ENCODE results near the gene MED26. TPM values are rescaled to one million over a fixed set of nuclear protein-coding genes. Genes with fewer than 3 reads are reported as not detected.
"Not testable (repeated sequence)": the region's sequence is repeated elsewhere in the genome, so short reads cannot be mapped to it uniquely, and the experiment has no call there.

Gene MED26
- total and polyA plus RNA-seq, 4 donors = 7.0 to 18.2 (median 8.2) TPM

- Histone ChIP-seq H3K9me3 (ENCODE audit: control insufficient read depth in 4 of 4, insufficient read depth in 3 of 4, low read length in 3 of 4) (no peaks in the 10 kb centered on the region), H3K4me1 (ENCODE audit: control insufficient read depth in 5 of 5, insufficient read depth in 5 of 5, low read length in 5 of 5) (no peaks in the 10 kb centered on the region), H3K9ac (ENCODE audit: insufficient read depth in 1 of 2, low read length in 2 of 2) (no peak overlapping the region), H3K27me3 (ENCODE audit: control insufficient read depth in 3 of 3, insufficient read depth in 3 of 3, low read length in 2 of 3) (no peaks in the 10 kb centered on the region), H3K36me3 (ENCODE audit: control insufficient read depth in 4 of 4, insufficient read depth in 4 of 4, low read length in 4 of 4) (peaks cover 17 to 36% (median 28%) of the 10 kb centered on the region in 4 donors), H3K4me3 (no peak overlapping the region), H3K27ac (ENCODE audit: low read depth in 1 of 2, low read length in 1 of 2) (no peak overlapping the region)
- no peak for TF ChIP-seq CTCF (IDR thresholded peaks at IDR 0.05; ENCODE audit: control extremely low read depth, extremely low read depth)
- WGBS, 2 donors = 95 to 96% methylated on average over 6 of the region's 6 CpGs
- DNase-seq = no peak
- ATAC-seq (ENCODE audit: insufficient read depth, low FRiP score) = no peak
Observed at GRCh38 chr19:16562608-16563025, 65.4 kb downstream of the MED26 start.

- peaks cover 7 to 38% (median 20%) of the 10 kb centered on the region in 4 donors for H3K36me3 ChIP-seq (ENCODE audit: control insufficient read depth in 4 of 4, insufficient read depth in 4 of 4, low read length in 4 of 4)
- no peak for TF ChIP-seq CTCF (IDR thresholded peaks at IDR 0.05; ENCODE audit: control extremely low read depth, extremely low read depth)
- no peak for ATAC-seq (ENCODE audit: insufficient read depth, low FRiP score)
Observed at GRCh38 chr19:16561382-16561781, 66.6 kb downstream of the MED26 start.

GRCh38 chr19:16559780-16560276 is 68.2 kb downstream of the MED26 start:
- no peaks in the 10 kb centered on the region for H3K9me3 ChIP-seq (ENCODE audit: control insufficient read depth in 4 of 4, insufficient read depth in 3 of 4, low read length in 3 of 4)
- no peak overlapping the region for H3K9ac ChIP-seq (ENCODE audit: insufficient read depth in 1 of 2, low read length in 2 of 2)
- TF ChIP-seq CTCF (IDR thresholded peaks at IDR 0.05; ENCODE audit: control extremely low read depth, extremely low read depth) = no peak
- no peak overlapping the region for H3K27ac ChIP-seq (ENCODE audit: low read depth in 1 of 2, low read length in 1 of 2)
- no peak for ATAC-seq (ENCODE audit: insufficient read depth, low FRiP score)
- 90 to 94% methylated on average over 10 of the region's 10 CpGs for WGBS, 2 donors
- no peak for DNase-seq
- no peaks in the 10 kb centered on the region for H3K4me1 ChIP-seq (ENCODE audit: control insufficient read depth in 5 of 5, insufficient read depth in 5 of 5, low read length in 5 of 5)
- peaks cover 9 to 41% (median 19%) of the 10 kb centered on the region in 4 donors for H3K36me3 ChIP-seq (ENCODE audit: control insufficient read depth in 4 of 4, insufficient read depth in 4 of 4, low read length in 4 of 4)
- H3K4me3 ChIP-seq = no peak overlapping the region
- no peaks in the 10 kb centered on the region for H3K27me3 ChIP-seq (ENCODE audit: control insufficient read depth in 3 of 3, insufficient read depth in 3 of 3, low read length in 2 of 3)

More at GRCh38 chr19:16561382-16561781, 66.6 kb downstream of the MED26 start:
- Histone ChIP-seq H3K4me3 (no peak overlapping the region), H3K27ac (ENCODE audit: low read depth in 1 of 2, low read length in 1 of 2) (no peak overlapping the region), H3K9ac (ENCODE audit: insufficient read depth in 1 of 2, low read length in 2 of 2) (no peak overlapping the region), H3K4me1 (ENCODE audit: control insufficient read depth in 5 of 5, insufficient read depth in 5 of 5, low read length in 5 of 5) (no peaks in the 10 kb centered on the region), H3K27me3 (ENCODE audit: control insufficient read depth in 3 of 3, insufficient read depth in 3 of 3, low read length in 2 of 3) (no peaks in the 10 kb centered on the region), H3K9me3 (ENCODE audit: control insufficient read depth in 4 of 4, insufficient read depth in 3 of 4, low read length in 3 of 4) (no peaks in the 10 kb centered on the region)
- 89 to 91% methylated on average over 8 of the region's 8 CpGs for WGBS, 2 donors
- DNase-seq = no peak

- DNase-seq (no peak), ATAC-seq (ENCODE audit: insufficient read depth, low FRiP score) (no peak)
- Histone ChIP-seq H3K4me1 (ENCODE audit: control insufficient read depth in 5 of 5, insufficient read depth in 5 of 5, low read length in 5 of 5) (no peaks in the 10 kb centered on the region), H3K27me3 (ENCODE audit: control insufficient read depth in 3 of 3, insufficient read depth in 3 of 3, low read length in 2 of 3) (no peaks in the 10 kb centered on the region), H3K4me3 (no peak overlapping the region), H3K9me3 (ENCODE audit: control insufficient read depth in 4 of 4, insufficient read depth in 3 of 4, low read length in 3 of 4) (no peaks in the 10 kb centered on the region), H3K9ac (ENCODE audit: insufficient read depth in 1 of 2, low read length in 2 of 2) (no peak overlapping the region), H3K27ac (ENCODE audit: low read depth in 1 of 2, low read length in 1 of 2) (no peak overlapping the region), H3K36me3 (ENCODE audit: control insufficient read depth in 4 of 4, insufficient read depth in 4 of 4, low read length in 4 of 4) (peaks cover 11 to 36% (median 17%) of the 10 kb centered on the region in 4 donors)
- WGBS, 2 donors = 47 to 73% methylated on average over 8 of the region's 8 CpGs
- no peak for TF ChIP-seq CTCF (IDR thresholded peaks at IDR 0.05; ENCODE audit: control extremely low read depth, extremely low read depth)
Observed at GRCh38 chr19:16554776-16555175, 73.2 kb downstream of the MED26 start.

GRCh38 chr19:16551902-16552301 is 76.1 kb downstream of the MED26 start:
- H3K4me1 ChIP-seq (ENCODE audit: control insufficient read depth in 5 of 5, insufficient read depth in 5 of 5, low read length in 5 of 5); DNase-seq; H3K9me3 ChIP-seq (ENCODE audit: control insufficient read depth in 4 of 4, insufficient read depth in 3 of 4, low read length in 3 of 4); ATAC-seq (ENCODE audit: insufficient read depth, low FRiP score); H3K27me3 ChIP-seq (ENCODE audit: control insufficient read depth in 3 of 3, insufficient read depth in 3 of 3, low read length in 2 of 3); H3K27ac ChIP-seq (ENCODE audit: low read depth in 1 of 2, low read length in 1 of 2); H3K9ac ChIP-seq (ENCODE audit: insufficient read depth in 1 of 2, low read length in 2 of 2); H3K4me3 ChIP-seq: not testable (repeated sequence)
- WGBS, 2 donors = 95 to 98% methylated on average over 6 of the region's 6 CpGs
- peaks cover 5 to 33% (median 14%) of the 10 kb centered on the region in 4 donors for H3K36me3 ChIP-seq (ENCODE audit: control insufficient read depth in 4 of 4, insufficient read depth in 4 of 4, low read length in 4 of 4)
